Measurements from ENCODE around the gene RABL6. TPM values are rescaled to one million over a fixed set of nuclear protein-coding genes. Genes with fewer than 3 reads are reported as not detected.

RABL6 gene
- total and polyA plus RNA-seq, 2 of the 4 experiments (the other 2 are of a cell fraction), result 37.1 to 47.5 TPM

DNA sequence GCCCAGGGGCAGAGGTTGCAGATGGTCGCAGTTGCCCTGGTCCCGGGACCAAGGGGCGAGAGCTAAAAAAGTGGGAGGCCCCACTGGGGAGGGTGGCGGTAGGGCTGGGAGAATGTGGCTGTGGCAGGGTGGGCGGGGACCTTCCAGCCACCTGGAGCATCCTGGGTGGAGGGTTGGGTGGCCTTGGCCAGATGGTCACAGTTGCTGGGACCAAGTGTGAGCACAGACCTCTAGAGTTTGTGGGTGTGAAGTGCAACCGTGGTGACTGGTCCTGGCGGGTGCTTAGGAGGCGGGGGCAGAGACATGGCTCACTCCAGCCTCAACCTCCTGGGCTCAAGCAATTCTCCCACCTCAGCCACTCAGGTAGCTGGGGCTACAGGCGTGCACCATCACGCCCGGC lies 72.9 kb downstream of the RABL6 start:
- no peaks in the 10 kb centered on the region for H4K20me1 ChIP-seq (ENCODE audit: insufficient read depth, low read length)
- H3K18ac ChIP-seq (ENCODE audit: low read depth, low read length), result no peak overlapping the region
- WGBS, 2 experiments (ENCODE audit: extremely low coverage in 2 of 2, insufficient read length in 1 of 2), result 92% methylated on average over 4 of the region's 11 CpGs; no CpG with 5 or more reads in 1 of the 2 experiments
- TF ChIP-seq RFX5 (IDR thresholded peaks at IDR 0.05; ENCODE audit: low read depth, low read length), result no peak
- TF ChIP-seq MAFK (IDR thresholded peaks at IDR 0.05; ENCODE audit: low read depth, low read length), result no peak
- TF ChIP-seq POLR2A (IDR thresholded peaks at IDR 0.05; ENCODE audit: low read depth, low read length), result no peak
- no peak for TF ChIP-seq MXI1 (IDR thresholded peaks at IDR 0.05; ENCODE audit: borderline replicate concordance, low read depth, low read length)
- TF ChIP-seq RAD21 (IDR thresholded peaks at IDR 0.05; ENCODE audit: low read length), result no peak
- TF ChIP-seq RCOR1 (IDR thresholded peaks at IDR 0.05; ENCODE audit: insufficient replicate concordance, low read length), result no peak
- no peak for TF ChIP-seq SMC3 (IDR thresholded peaks at IDR 0.05; ENCODE audit: low read depth, low read length)
- TF ChIP-seq, protein P1, sequence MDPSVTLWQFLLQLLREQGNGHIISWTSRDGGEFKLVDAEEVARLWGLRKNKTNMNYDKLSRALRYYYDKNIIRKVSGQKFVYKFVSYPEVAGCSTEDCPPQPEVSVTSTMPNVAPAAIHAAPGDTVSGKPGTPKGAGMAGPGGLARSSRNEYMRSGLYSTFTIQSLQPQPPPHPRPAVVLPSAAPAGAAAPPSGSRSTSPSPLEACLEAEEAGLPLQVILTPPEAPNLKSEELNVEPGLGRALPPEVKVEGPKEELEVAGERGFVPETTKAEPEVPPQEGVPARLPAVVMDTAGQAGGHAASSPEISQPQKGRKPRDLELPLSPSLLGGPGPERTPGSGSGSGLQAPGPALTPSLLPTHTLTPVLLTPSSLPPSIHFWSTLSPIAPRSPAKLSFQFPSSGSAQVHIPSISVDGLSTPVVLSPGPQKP (IDR thresholded peaks at IDR 0.05; ENCODE audit: borderline replicate concordance, low read depth, low read length), result no peak
- TF ChIP-seq FOS (IDR thresholded peaks at IDR 0.05; ENCODE audit: low read depth, low read length), result no peak
- TF ChIP-seq, protein P2, sequence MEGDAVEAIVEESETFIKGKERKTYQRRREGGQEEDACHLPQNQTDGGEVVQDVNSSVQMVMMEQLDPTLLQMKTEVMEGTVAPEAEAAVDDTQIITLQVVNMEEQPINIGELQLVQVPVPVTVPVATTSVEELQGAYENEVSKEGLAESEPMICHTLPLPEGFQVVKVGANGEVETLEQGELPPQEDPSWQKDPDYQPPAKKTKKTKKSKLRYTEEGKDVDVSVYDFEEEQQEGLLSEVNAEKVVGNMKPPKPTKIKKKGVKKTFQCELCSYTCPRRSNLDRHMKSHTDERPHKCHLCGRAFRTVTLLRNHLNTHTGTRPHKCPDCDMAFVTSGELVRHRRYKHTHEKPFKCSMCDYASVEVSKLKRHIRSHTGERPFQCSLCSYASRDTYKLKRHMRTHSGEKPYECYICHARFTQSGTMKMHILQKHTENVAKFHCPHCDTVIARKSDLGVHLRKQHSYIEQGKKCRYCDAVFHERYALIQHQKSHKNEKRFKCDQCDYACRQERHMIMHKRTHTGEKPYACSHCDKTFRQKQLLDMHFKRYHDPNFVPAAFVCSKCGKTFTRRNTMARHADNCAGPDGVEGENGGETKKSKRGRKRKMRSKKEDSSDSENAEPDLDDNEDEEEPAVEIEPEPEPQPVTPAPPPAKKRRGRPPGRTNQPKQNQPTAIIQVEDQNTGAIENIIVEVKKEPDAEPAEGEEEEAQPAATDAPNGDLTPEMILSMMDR (conservative IDR thresholded peaks at IDR 0.05; ENCODE audit: low read depth, low read length), result no peak
- no peak for TF ChIP-seq CHD1 (IDR thresholded peaks at IDR 0.05; ENCODE audit: low read depth, low read length)
- no peak for TF ChIP-seq MAZ (IDR thresholded peaks at IDR 0.05; ENCODE audit: borderline replicate concordance, low read depth, low read length)
- TF ChIP-seq, protein P3, sequence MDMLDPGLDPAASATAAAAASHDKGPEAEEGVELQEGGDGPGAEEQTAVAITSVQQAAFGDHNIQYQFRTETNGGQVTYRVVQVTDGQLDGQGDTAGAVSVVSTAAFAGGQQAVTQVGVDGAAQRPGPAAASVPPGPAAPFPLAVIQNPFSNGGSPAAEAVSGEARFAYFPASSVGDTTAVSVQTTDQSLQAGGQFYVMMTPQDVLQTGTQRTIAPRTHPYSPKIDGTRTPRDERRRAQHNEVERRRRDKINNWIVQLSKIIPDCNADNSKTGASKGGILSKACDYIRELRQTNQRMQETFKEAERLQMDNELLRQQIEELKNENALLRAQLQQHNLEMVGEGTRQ (IDR thresholded peaks at IDR 0.05; ENCODE audit: low read depth, low read length), result no peak
- no peak for TF ChIP-seq NFE2L2 (IDR thresholded peaks at IDR 0.05; ENCODE audit: low read depth, low read length)
- TF ChIP-seq BHLHE40 (IDR thresholded peaks at IDR 0.05; ENCODE audit: low read depth, low read length), result no peak
- TF ChIP-seq CEBPB (IDR thresholded peaks at IDR 0.05; ENCODE audit: low read depth, low read length), result no peak
- H3K23ac ChIP-seq (ENCODE audit: low read depth, low read length), result no peak overlapping the region
- no peak overlapping the region for H3K9ac ChIP-seq (ENCODE audit: low read depth, low read length)
- no peak overlapping the region for H2BK15ac ChIP-seq (ENCODE audit: low read depth, low read length)
- no peak overlapping the region for H2AFZ ChIP-seq (replicated peaks; ENCODE audit: low read length, poor library complexity)
- no peak overlapping the region for H4K5ac ChIP-seq (ENCODE audit: low read depth, low read length)
- H3K56ac ChIP-seq (ENCODE audit: extremely low read depth, insufficient read depth, low read length), result no peak overlapping the region
- no peak overlapping the region for H2AK5ac ChIP-seq (ENCODE audit: low read depth, low read length)
- H3K4me2 ChIP-seq (ENCODE audit: low read depth, low read length), result no peak overlapping the region
- no peaks in the 10 kb centered on the region for H3K27me3 ChIP-seq (ENCODE audit: control insufficient read depth, insufficient read depth, low read length)
- no peak overlapping the region for H4K91ac ChIP-seq (ENCODE audit: insufficient read depth, low read depth, low read length)
- no peak for DNase-seq
- no TSS peak for BruUV-seq (replicated peaks)
- ATAC-seq (ENCODE audit: low read depth), result no peak
- H3K4ac ChIP-seq (ENCODE audit: low read depth, low read length), result no peak overlapping the region
- no peak overlapping the region for H4K8ac ChIP-seq (ENCODE audit: low read depth in 2 of 2, low read length in 2 of 2)
- peaks cover 10% of the 10 kb centered on the region for H3K4me1 ChIP-seq (ENCODE audit: control insufficient read depth, insufficient read depth, low read length)
- 0 out of 2 replicates have a peak, but pooled peaks cover 4% of the 10 kb centered on the region for H3K9me1 ChIP-seq (ENCODE audit: insufficient read depth, low read length)
- H3K14ac ChIP-seq (replicated peaks; ENCODE audit: low read depth, low read length), result no peak overlapping the region
- in situ Hi-C loops (cut with MboI; ENCODE audit: low sequenced_read_pairs) (no loop called here), dilution Hi-C loops (cut with HindIII; ENCODE audit: low sequenced_read_pairs, unreplicated experiment) (no loop called here), intact Hi-C loops (cut with micrococcal nuclease) (no loop called here)
- no peak overlapping the region for H2BK120ac ChIP-seq (ENCODE audit: low read depth, low read length)
- H2AK9ac ChIP-seq (replicated peaks; ENCODE audit: low read depth, low read length, poor library complexity), result no peak overlapping the region
- no peak overlapping the region for H2BK20ac ChIP-seq (ENCODE audit: low read depth, low read length)
- POLR2A ChIA-PET (ENCODE audit: unreplicated experiment), result no interaction called here
- CTCF ChIA-PET, result no interaction called here
- H3K9me3 ChIP-seq (ENCODE audit: control insufficient read depth, insufficient read depth, low read length), result no peaks in the 10 kb centered on the region
- H3K36me3 ChIP-seq (ENCODE audit: control insufficient read depth, insufficient read depth, low read length), result no peaks in the 10 kb centered on the region
- H2BK5ac ChIP-seq (ENCODE audit: low read depth, low read length, poor library complexity, severe bottlenecking), result no peak overlapping the region
- no peaks in the 10 kb centered on the region for H3K79me1 ChIP-seq (ENCODE audit: low read depth in 1 of 2, low read length in 2 of 2)
- H3K4me3 ChIP-seq (ENCODE audit: insufficient read depth, low read depth, low read length), result no peak overlapping the region
- H3K27ac ChIP-seq (ENCODE audit: insufficient read depth, low read length), result no peak overlapping the region

All from IMR-90 (cell line).